Spleen (tissue), 7 donors: ENCODE measurements around the gene SLC10A4.

Experiments used
- POLR2AphosphoS5 ChIP-seq, 3 donors: sonication (generic); formaldehyde crosslinking; IDR thresholded peaks; one replicate each; pipeline ENCODE4 v1.5.1; 2017; ENCODE audit warnings: antibody characterized with exemption in 3 of 3
- TF ChIP-seq, protein P1 (sequence below), 11 experiments: fragments of 200-600 bp in 7 of 11; fragments of 450-650 bp in 4 of 11; sonication (generic) in 4 of 11; IDR thresholded peaks in 8 of 11; conservative IDR thresholded peaks in 3 of 11; 1 replicate in 7 of 11; 2 replicates in 4 of 11; pipeline versions ENCODE4 v1.4.0 to v1.8.0; 2016 to 2021; ENCODE audit warnings: antibody characterized with exemption in 11 of 11, inconsistent platforms in 4 of 11, mild to moderate bottlenecking in 1 of 11
- donor health status: DM: no; HTN: no; CAD: no; lungs with moderate emphysema.
- donor health status: DM: no; HTN: no; CAD: no.
- donor health status: DM: no; HTN: no; CAD: no.

DNA sequence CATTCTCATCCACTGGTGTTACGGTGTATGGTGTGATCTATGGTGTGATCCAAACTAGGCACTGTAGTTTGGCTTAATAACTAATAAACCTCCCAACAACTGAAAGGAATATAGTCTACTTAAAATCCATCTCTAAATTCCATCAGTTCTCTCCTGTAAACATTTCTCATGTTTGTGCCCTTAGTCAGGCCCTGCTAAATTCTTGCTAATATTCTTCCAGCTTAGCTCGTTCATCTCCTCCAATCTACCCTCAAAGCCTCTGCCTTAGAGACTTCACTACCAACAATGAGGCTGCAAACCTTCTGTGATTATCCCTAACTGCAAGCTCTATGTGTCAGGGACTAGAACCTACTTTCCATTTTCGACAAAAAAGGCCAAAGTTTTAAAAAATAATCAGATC lies 35.0 kb downstream of the SLC10A4 start:
- TF ChIP-seq, protein P1, sequence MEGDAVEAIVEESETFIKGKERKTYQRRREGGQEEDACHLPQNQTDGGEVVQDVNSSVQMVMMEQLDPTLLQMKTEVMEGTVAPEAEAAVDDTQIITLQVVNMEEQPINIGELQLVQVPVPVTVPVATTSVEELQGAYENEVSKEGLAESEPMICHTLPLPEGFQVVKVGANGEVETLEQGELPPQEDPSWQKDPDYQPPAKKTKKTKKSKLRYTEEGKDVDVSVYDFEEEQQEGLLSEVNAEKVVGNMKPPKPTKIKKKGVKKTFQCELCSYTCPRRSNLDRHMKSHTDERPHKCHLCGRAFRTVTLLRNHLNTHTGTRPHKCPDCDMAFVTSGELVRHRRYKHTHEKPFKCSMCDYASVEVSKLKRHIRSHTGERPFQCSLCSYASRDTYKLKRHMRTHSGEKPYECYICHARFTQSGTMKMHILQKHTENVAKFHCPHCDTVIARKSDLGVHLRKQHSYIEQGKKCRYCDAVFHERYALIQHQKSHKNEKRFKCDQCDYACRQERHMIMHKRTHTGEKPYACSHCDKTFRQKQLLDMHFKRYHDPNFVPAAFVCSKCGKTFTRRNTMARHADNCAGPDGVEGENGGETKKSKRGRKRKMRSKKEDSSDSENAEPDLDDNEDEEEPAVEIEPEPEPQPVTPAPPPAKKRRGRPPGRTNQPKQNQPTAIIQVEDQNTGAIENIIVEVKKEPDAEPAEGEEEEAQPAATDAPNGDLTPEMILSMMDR (IDR thresholded peaks at IDR 0.05 in 8 of 11, conservative IDR thresholded peaks at IDR 0.05 in 3 of 11): no peak
- TF ChIP-seq POLR2AphosphoS5 (IDR thresholded peaks at IDR 0.05): no peak
